ENCODE measurements around the gene HCST.

DNA sequence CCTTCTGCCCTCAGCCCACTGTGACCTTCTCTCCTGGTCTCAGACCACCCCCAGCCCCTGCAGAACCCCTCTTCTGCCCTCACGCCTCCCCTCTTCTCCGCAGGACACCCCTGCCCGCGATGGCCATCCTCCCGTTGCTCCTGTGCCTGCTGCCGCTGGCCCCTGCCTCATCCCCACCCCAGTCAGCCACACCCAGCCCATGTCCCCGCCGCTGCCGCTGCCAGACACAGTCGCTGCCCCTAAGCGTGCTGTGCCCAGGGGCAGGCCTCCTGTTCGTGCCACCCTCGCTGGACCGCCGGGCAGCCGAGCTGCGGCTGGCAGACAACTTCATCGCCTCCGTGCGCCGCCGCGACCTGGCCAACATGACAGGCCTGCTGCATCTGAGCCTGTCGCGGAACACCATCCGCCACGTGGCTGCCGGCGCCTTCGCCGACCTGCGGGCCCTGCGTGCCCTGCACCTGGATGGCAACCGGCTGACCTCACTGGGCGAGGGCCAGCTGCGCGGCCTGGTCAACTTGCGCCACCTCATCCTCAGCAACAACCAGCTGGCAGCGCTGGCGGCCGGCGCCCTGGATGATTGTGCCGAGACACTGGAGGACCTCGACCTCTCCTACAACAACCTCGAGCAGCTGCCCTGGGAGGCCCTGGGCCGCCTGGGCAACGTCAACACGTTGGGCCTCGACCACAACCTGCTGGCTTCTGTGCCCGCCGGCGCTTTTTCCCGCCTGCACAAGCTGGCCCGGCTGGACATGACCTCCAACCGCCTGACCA is 37.2 kb downstream of the HCST start:
- TF ChIP-seq, protein P1, sequence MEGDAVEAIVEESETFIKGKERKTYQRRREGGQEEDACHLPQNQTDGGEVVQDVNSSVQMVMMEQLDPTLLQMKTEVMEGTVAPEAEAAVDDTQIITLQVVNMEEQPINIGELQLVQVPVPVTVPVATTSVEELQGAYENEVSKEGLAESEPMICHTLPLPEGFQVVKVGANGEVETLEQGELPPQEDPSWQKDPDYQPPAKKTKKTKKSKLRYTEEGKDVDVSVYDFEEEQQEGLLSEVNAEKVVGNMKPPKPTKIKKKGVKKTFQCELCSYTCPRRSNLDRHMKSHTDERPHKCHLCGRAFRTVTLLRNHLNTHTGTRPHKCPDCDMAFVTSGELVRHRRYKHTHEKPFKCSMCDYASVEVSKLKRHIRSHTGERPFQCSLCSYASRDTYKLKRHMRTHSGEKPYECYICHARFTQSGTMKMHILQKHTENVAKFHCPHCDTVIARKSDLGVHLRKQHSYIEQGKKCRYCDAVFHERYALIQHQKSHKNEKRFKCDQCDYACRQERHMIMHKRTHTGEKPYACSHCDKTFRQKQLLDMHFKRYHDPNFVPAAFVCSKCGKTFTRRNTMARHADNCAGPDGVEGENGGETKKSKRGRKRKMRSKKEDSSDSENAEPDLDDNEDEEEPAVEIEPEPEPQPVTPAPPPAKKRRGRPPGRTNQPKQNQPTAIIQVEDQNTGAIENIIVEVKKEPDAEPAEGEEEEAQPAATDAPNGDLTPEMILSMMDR (IDR thresholded peaks at IDR 0.05): no peak
- no peak for TF ChIP-seq POLR2AphosphoS5 (IDR thresholded peaks at IDR 0.05)
- TF ChIP-seq POLR2A (IDR thresholded peaks at IDR 0.05): no peak
- no peak for TF ChIP-seq EP300 (IDR thresholded peaks at IDR 0.05)
